Hindlimb muscle (tissue), 1 donor: ENCODE measurements around the gene NANS. TPM values are rescaled to one million over a fixed set of nuclear protein-coding genes. Genes with fewer than 3 reads are reported as not detected.
A peak's percentile ranks its signal among the peaks of the same experiment; 100 is the strongest.
"Not testable (repeated sequence)": the region's sequence is repeated elsewhere in the genome, so short reads cannot be mapped to it uniquely, and the experiment has no call there.

Source experiments
- DNase-seq: peaks from one replicate; pipeline ENCODE4 v3.0.0-alpha.2; 2013
- polyA plus RNA-seq: library from polyadenylated mRNA; unstranded; fragments of 120-200 nt; gene quantifications from one replicate; pipeline ENCODE4 v1.2.1, GENCODE V29; 2013; ENCODE audit not compliant: insufficient read length

Gene NANS
- polyA plus RNA-seq, 1 donor = 27.9 TPM

DNA sequence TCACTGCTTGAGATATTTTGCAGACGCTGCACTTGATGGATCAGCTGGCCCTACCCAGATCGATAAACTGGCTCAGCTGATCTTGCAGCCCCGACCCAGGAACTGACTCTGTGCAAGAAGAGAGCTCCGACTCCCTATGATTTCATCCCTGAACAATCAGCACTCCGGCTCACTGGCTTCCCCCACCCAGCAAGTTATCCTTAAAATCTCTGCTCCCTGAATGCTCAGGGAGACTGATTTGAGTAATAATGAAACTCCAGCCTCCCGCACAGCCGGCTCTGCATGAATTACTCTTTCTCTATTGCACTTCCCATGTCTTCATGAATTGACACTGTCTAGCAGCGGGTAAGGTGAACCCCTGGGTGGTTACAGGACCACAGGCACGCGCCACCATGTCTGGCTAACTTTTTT is 16.9 kb upstream of the NANS start:
- DNase-seq = no peak

DNA sequence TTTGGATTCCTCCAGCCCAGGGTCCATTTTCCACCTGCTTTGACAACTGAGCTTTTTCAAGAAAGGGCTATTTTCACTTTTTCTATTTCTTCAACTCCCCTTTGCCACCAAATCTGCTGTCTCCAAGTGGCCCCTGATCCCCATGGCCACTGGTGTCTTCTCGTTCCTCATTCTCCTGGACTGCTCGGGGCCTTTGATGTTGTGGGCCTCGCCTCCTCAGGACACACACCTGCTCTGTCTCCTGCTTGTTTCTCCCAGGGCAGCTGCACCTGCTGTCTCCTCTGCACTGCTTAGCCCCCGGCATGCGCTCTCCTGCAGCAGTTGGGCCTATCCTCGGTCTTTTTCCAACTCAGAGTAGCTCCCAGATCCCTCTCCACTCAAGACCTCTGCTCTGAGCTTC is 16.3 kb upstream of the NANS start:
- no peak for DNase-seq

DNA sequence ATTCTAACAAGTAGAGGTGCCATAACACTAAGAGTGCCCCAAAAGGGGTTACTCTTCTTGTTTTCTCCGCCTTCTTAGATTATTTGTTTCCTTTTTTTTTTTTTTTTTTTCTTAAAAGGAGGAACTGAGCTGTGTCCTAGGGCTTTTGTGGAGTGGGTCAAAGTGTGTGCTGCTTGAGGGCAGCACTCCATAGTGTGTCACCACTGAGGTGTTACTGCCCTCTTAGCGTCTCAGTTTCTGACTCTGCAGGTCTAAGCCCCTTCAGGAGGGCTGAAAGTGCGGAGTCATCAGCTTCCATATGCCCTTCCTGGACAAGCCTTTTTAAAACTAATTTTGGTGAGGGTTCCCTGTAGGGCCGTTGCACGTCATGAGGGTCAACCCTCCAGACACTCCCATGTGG is 12.6 kb upstream of the NANS start:
- no peak for DNase-seq

DNA sequence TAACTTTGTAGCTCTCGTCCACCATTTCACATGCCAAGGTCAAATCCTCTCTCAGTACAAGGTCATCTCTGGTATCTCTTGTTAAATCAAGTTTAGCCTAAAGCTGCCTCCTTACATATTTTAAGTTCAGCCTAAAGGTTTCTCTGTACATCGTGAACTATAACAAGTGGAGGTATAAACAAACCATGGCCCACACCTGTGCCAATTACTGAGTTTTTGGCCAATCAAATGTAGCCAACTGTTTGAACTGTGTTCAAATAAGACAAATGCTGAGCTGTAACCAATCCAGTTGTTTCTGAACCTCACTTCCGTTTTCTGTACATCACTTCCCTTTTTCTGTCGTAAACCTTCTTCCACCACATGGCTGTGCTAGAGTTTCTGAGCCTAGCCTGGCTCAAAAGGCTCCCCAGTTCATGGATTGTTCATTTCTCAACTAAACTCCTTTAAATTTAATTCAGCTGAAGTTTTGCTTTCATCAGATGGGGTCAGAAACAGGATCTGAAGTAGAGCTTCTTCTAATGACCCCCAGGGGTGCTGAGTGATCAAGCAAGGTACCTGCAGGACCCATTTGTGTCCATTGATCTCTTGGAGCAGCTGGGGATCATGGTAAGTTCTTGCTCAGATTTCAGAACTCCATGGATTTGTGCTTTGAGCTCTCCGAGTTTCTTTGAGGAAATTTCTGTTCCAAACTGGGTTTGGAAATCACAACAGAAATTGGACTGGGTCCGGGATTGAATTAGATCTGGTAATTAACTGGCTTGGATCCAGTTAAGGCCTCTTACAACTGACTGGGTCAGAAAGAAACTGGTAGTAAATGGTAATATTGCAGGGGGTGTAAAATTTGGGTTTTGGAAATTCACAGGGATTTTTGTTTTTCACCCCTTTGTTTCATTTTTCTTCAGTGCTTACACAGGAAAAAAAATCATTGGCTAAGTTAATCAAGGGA is 11.0 kb upstream of the NANS start:
- no peak for DNase-seq

DNA sequence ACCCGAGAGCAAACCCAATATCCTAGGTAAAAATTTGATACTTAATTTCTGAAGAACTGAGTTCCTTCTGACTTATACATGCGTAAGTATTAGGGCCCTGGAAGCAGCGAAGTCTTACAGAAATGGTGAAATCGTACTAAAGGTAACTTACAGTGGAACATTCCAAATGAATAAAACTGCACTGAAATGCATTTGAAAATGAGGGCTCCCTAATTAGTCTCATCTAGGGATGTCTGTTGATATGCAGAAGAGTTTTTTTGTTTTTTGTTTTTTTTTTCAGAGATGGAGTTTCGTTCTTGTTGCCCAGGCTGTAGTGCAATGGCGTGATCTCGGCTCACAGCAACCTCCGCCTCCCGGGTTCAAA is 10.4 kb upstream of the NANS start:
- DNase-seq = no peak

DNA sequence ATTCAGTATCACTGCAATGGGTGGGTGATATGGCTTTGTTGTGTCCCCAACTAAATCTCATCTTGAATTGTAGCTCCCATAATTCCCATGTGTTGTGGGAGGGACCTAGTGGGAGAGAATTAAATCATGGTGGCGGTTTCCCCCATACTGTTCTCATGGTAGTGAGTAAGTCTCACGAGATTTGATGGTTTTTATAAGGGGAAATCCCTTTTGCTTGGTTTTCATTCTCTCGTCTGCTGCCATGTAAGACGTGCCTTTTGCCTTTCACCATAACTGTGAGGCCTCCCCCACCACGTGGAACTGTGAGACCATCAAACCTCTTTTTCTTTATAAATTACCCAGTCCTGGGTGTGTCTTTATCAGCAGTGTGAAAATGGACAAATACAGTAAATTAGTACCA is 9.5 kb upstream of the NANS start:
- DNase-seq = no peak

DNA sequence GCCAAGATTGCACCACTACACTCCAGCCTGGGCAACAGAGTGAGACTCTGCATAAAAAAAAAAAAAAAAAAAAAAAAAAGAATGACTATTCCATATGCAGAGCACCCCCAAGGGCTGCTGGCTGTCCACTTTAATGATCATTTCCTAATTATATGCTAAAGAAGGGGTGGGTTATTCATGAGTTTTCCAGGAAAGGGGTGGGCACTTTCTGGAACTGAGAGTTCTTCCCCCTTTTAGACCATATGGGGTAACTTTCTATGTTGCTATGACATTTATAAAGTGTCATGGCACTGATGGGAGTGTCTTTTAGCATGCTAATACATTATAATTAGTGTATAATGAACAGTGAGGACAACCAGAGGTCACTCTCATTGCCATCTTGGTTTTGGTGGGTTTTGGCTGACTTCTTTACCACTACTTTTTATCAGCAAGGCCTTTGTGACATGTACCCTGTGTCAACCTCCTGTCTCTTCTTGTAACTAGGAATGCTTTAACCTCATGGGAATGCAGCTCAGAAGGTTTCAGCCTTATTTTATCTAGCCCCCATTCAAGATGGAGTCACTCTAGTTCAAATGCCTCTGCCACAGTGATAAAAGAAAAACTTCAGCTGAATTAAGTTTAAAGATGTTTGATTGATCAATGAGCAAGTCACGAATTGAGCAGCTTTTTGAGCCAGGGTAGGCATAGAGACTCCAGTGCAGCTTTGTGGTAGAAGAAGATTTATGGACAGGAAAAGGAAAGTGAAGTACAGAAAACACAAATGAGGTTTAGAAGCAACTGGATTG is 7.1 kb upstream of the NANS start:
- DNase-seq = no peak

DNA sequence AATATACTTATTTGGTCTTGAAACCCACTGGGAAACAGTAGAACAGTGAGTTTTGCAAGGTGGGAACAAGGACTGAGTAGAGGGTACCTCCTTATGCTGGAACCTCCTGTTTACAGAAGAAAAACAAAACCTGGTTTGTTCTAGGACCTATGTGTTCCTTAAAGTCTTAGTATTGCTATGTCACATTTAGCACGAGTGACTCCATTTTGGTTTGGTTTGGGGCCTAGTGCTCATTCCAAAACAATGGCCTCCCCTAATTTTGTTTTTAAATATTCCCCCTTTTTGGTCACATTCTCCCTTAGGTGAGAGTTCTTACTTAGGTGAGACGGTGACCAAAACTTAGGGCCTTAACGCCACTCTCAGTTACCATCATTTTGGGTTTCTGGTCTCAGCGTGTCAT is 6.2 kb upstream of the NANS start:
- DNase-seq = no peak

DNA sequence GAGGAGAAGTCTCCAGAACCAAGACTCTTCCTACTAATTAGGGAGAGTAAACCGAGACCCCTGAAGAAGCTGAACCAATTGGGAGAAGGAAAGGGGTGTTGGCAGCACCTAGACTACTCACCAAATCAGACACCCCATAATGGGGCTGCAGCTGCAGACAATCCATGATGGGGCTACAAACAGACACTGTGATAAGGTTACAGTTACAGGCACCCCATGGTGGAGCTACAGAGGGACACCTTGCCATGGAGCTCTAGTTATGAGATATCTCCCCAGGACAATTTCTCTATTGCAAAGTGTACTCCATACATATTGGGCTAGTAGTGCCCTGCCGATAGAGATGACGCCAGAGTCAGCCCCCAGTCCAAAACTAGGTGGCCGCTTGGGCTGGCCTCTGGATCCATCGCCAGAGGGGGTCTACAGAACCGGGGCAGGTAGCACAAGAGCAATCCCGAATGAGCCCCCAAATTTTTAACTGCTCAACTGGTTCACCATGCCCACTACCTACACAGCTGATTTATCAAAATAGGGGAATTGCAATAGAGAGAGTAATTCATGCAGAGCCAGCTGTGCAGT is 2.1 kb upstream of the NANS start:
- no peak for DNase-seq

DNA sequence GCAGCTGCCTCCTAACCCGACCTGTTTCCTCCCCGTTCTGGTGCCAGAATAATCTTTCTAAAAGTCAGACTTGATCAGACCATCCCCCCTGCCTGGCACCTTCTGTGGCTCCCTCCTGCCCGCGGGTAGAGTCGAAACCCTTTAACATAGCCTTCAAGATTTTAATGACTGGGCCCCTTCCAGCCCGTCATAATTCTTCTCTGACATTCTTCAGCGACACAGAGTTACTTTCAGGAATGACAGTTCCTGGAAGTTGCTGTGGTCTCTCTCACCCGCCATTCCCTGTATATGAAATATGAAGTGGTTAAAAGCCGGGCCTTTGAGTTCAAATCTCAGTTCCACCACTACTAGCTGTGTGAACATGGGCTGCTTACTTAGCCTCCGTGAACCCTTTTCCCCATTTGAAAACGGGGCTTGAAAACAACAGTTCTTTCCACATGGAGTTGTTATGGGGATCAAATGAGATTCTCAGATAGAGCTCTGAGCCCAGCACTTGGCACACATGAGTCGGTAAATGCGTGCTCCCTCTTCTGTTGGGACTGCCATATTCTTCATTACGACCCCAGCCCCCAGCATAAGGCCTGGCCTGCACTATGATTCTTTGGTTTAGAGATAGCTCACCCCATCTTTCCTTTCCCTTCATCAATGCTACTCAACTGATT is 737 bp downstream of the NANS start:
- DNase-seq = peak; percentile 21

DNA sequence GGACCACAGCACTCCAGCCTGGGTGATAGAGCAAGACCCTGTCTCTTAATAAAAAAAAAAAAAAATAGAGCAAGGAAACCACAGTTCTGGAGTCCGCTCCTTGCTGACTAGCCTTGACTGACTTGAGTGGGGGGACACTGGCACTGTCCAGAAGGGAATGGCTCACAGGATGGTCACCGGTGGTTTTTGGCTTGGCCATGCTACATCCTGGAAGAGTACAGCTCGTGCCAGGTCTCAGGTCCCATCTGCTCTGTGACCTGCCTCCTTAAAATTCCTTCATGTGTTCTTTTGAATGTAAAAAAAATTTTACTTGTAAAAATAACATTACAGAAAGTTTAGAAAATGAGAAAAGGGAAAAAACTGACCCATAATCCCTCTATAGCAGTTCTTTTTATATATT is 5.6 kb downstream of the NANS start:
- no peak for DNase-seq

DNA sequence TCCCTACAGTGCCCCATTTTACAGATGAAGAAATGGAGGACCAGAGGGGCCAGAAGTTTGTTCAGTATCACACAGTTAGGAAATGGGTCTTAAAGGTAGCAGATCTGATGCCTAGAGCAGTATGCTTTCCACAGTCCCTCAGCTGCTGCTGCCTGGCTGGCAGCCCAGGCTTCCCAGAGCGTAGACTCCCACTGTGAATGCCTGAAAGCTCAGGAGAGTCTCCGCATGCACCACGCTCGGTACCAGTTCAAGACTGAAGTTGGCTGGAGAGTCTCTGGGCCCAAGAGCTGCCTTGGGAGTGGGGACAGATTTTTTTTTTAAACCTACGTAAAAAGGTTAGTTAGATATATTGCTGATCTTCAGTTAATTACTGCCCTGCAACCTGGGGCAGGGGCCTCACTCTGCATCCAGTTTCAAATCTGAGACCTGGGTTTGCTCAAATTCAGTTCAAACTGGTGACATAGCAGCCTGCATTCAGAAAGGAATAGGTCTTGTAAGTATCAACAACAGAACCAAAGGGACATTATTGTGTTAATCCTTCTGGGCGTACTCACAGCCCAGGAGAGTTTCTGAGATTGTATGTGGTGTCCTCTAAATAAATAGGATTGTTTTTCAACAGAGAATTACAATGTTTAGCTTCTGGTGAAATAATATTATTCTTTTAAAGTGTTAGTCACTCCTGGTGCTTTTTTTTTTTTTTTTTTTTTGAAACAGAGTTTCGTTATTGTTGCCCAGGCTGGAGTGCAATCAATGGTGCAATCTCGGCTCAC is 8.3 kb downstream of the NANS start:
- DNase-seq = no peak

DNA sequence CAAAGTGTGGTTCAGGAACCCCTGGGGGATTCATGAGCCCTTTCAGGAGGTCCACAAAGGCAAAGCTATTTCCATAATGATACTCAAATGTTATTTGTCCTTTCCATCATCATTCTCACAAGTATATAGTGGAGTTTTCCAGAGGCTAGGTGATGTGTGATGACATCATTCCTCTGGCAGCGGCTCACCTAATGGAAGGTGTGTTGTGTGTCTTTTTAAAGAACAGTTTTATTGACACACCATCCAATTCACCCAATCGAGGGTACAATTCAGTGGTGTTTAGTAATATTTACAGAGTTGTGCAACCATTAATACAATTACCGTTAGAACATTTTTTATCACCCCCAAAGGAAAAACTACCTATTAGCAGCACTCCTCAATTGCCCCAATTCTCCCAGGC is 9.7 kb downstream of the NANS start:
- no peak for DNase-seq

DNA sequence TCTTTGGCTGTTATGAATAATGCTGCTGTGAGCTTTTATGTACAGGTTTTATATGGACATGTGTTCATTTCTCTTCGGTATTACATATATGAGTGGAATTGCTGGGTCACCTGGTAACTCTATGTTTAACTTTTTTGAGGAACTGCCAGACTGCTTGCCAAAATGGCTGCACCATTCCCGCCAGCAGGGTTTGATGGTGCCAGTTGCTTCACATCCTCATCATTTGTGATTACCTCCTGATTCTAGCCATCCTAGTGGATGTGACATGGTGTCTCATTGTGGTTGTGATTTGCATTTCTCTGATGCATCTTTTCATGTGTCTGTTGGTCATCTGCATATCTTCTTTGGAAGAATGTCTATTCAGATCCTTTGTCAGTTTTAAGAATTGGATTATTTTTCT is 10.7 kb downstream of the NANS start:
- no peak for DNase-seq

DNA sequence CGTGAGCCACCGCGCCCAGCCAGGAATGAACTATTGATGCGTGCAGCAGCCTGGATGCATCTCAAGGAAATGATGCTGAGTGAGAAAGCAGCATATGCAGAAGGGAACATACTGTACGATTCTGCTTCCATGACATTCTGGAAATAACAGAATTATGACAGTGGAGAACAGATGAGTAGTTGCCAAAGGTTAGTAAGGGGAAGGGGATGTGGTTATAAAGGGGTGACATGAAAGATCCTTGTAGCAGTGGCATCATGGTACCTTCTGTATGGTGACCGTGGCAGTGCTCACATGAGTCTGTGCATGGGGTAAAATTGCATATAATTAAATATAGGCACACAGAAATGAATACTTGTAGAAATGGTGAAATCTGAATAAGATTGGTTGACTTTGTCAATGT is 13.0 kb downstream of the NANS start:
- no peak for DNase-seq

DNA sequence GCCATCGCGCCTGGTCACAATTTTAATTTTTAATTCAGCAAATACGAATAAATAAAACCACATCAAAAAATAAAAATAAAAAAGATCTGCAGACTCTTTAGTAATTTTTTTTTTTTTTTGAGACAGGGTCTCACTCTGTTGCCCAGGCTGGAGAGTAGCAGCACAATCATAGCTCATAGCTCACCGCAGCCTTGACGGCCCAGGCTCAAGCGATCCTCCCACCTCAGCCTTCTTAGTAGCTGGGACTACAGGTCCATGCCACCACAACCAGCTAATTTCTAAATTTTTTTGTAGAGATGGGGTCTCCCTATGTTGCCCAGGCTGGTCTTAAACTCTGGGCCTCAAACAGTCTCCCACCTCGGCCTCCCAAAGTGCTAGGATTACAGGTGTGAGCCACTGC is 14.2 kb downstream of the NANS start:
- no peak for DNase-seq

DNA sequence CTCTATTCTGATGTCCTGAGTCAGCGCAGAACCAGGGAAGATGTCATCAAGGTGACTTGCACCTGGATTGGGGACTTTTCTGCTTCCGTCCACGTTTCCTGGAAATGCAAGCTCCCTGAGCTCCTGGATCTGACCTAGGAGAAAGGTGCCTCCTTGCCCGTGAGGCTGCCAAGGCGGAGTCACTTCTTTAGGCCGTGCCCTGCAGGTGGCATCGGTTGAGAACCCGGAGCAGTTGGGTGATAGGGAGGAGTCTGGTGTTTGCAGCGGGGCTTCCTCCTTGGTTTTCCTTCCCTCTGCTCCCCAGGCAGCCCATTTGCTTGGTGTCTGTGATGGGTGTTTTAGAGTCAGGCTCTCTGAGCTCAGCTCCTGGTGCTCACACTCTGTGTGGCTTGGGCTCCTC is 15.2 kb downstream of the NANS start:
- no peak for DNase-seq

DNA sequence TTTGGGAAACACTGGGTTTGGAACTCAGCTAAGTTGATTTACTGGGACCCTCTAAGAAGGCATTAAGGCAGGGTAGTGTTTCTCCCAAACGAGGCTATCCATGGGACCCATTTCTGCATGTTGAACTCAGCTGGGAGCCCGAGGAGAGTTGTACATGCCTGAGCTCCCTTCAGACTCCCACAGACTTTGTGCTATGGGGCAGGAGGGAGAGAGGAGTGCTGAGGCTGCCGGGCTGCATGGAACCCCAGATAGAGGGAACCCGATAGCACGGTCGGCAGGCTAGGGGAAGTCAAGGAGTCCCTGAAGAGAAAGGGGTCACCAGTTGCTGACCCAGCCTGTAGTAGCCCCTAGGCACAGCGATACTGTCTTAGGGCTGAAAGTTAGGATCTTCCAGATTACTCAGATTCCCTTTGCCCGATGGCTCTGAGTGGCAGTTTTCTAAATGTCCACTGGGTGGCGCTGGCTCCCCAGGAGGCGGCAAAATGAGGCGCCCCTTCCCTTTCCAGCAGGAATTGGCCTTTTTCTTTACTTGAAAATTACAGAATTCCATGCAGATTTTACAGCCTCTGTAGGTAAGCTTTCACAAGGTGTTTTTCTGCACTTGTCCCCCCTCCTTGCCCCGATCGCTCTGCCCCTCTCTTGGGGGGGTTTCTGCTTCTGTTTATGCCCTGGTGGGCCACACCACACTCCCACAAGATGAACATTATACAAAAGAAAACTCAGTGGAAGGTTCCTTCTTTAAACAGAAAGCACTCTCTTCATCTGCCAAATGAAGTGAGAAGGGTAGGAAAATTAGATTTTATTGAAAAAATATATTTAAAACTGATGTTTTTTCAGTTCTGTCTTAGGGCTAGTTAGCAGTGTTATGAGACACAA is 17.8 kb downstream of the NANS start:
- peak; percentile 37 for DNase-seq

DNA sequence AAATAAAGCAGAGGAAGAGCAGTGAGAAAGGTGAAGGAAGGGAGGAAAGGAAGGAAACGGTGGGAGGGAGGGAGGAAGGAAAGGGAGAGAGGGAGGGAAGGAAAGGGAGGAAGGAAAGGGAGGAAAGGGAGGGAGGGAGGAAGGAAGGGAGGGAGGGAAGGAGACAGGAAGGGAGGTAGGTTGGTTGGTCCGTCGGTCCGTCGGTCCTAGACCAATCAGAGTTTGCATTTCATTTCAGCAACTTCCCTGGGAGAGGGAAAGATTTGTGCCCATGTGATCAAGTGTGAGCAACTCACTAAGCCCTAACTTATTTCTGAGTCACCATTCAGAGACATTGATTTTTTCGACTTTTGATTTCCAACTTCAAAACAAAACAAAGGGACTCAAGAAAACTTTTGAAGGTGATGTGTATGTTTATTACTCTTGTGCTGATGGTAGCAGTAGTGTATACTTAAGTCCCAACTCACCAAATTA is 18.8 kb downstream of the NANS start:
- no peak for DNase-seq

DNA sequence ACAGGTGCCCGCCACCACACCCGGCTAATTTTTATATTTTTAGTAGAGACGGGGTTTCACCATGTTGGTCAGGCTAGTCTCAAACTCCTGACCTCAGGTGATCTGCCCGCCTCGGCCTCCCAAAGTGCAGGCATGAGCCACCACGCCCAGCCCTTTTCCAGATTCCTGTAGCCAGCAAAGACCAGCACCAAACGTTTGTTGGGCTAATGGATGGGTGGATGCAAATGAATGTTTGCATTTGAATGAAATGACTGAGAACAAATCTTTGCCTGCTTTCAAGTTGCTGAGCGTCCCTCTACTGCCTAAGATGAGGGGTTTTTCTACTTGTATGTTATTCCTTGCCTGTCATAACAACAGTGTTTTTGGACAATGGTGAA is 20.0 kb downstream of the NANS start:
- DNase-seq = not testable (repeated sequence)

DNA sequence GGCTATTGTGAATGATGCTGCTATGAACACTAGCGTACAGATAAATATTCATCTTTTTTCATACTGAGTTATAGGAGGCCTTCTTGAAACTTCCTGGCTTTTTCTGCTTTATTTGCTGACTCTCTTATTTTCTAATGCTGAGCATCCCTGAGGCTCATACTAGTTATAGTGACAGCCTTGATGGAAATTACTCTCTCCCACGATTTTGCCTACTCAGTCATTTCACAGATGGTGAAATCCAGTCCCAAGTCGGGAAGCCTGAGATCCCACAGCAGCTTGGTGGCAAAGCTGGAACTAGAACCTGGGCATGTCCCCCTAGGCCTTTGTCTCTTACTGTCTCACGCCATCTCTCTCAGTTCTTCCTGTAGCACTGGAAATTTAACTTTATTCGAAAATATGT is 22.4 kb downstream of the NANS start:
- DNase-seq = no peak
